Stimulated activated CD4-positive, alpha-beta T cell treated with anti-CD3 and anti-CD28 coated beads, TNF-alpha, amount 100 ng/mL, for 1 hour (primary cell): ENCODE results near the gene SLC49A3.
A peak's percentile ranks its signal among the peaks of the same experiment; 100 is the strongest.

Experiments used
- DNase-seq, 3 donors: peaks; one replicate each; pipeline ENCODE4 v3.0.0-alpha.2; 2020; ENCODE audit warnings: low read depth in 3 of 3, low spot score in 1 of 3

Gene SLC49A3

DNA sequence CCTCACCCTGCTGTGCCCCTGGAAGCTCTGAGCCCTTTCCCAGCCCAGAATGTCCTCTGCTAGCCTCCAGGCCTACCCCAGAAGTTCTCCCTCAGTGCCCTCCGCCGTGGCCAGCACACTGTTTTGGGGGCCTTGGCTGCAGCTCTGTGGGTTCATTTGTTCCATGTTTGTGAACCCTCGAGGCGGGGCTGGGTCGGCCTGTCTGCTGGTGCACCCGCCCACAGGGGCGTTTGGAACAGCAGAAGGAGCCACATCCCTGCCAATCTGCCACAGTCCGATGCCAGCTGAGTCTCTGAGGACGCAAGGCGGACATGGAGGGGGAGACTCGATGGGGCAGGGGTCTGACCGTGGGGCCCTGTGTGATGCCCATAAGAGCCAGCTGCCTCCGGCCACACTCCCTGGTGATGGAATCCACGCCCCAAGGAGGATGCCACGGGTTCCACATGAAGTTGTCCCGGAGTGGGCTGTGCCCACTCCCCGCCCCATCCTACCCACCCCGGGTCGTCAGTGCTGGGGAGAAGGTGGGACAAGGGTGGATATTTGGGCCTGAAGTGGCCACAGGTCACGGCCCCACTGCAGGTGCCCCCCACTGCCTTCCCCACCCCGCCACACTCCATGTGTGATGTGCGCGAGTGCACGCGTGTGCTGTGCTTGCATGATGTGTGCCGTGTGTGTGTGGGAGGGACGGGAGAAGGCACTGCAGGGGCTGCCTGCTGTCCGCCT is 22.0 kb downstream of the SLC49A3 start:
- DNase-seq: no peak

DNA sequence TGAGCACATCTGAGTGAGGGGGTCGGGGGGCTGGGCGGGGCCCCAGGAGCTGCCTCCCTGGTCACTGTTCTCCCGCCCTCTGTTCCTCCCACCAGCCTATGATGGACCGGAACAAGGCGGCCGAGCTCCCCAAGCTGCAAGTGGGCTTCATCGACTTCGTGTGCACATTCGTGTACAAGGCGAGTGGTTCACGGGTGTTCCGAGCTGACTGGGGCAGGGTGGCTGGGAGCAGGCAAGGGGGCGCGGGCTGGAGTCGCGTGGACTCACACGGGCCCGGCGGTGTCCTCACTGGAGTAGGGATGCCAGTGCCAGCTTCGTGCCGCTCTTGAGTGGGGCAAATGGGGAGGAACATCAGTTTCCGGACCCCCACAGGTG is 22.5 kb downstream of the SLC49A3 start:
- no peak for DNase-seq

DNA sequence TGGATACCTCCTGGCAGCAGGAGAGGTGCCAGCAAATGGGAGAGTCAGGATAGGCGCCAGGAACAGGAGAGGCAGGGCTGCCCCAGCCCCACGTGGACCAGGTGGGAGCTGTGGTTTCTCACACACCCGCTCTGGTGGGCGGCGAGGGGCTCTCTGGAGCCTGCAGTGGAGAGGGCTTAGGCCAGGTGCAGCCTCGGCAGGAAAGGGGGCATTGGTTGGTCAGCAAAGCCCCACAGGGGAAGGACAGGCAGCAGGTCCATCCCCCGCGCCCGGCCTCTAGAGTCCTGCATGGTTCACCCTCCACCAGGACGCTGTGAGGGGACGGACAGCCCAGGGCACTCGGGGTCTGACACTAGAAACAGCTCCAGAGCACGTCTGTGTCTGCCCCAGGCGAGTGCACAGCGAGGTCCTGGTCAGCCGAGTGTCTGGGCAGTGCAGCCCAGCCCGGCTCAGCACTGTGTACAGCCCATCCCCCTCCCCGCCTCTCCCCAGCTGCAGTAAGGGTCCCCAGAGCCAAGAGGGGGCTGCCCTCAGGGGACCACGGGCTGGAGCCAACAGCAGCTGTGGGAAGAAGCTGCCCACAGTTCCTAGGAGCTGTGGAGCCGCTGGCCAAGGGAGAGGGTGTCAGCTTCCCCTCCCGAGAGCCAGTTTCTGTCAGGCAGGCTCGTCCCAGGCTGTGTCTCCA is 23.1 kb downstream of the SLC49A3 start:
- no peak for DNase-seq

DNA sequence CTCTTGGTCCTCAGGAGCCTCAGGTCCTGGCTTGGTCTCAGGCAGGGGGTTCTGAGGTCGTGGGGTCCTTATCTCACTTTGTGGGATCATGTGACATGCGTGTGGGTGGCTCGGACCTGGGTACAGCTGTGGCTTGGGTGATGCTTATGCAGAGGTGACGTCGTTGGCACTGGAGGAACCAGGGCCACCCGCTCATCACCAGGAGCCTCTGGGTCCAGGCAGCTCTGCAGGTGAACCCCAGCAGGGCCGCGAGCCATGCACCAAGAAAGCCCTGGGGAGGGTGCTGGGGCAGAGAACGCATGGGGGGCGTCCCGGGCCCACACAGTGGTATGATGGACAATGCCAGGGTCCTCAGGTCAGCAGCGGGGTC is 23.6 kb downstream of the SLC49A3 start:
- DNase-seq: no peak

DNA sequence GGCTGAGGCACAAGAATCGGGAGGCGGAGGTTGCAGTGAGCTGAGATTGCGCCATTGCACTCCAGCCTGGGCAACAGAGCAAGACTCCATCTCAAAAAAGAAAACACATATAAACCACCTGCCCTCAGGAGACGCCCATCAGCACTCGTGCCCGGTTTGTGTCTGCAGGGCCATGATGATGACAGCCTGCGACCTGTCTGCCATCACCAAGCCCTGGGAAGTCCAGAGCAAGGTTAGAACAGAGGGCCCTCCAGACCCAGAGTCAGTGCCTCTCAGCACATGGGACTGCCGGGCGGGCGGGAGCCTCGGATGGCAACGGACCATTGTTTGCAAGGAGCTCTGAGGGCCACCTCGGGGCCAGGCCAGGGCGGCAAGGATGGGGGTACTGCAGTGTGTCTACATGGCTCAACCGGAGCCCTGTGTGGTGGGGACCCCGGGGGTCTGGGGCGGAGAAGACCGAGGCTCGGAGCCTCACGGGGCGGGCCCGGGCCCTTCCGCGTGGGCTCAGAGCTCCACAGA is 24.2 kb downstream of the SLC49A3 start:
- no peak for DNase-seq

DNA sequence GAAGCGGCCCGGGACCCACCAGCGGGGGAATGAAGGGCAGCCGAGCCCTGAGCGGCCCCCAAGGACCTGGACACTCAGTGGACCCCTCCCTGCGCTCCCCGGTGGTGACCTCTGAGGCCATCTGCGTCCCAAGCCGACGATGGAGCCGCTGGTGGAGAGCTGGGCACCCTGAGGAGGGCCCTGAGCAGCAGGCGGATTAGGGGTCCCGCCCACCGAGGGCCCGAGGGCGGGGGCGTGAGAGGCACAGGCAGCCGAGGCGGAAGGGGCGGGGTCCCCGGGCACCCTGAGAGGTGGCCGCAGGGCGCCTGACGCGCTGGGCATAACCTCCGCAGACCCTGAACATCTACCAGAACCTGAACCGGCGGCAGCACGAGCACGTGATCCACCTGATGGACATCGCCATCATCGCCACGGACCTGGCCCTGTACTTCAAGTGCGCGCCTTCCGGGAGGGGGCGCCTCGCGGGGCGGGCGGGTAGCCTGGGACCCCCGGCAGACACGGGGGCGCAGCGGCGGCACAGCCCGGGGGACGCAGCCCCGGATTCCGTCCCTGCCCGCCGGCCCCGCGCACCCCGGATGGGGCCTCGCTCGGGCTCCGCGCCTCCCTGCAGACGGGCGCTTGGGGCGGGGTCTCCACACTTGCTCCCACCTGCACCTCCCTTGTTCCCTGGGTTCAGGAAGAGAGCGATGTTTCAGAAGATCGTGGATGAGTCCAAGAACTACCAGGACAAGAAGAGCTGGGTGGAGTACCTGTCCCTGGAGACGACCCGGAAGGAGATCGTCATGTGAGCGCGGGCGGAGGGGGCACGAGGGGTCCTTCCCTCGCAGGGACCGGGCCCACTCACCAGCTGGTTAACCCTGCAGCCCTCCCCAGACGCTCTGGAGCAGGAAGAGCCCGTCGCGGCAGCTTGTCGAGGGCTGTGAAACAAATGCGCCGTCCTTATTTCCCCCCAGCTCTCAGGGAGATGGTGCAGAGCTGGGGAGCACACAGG is 25.2 kb downstream of the SLC49A3 start:
- peak; percentile 30 to 65 (median 44) for DNase-seq

DNA sequence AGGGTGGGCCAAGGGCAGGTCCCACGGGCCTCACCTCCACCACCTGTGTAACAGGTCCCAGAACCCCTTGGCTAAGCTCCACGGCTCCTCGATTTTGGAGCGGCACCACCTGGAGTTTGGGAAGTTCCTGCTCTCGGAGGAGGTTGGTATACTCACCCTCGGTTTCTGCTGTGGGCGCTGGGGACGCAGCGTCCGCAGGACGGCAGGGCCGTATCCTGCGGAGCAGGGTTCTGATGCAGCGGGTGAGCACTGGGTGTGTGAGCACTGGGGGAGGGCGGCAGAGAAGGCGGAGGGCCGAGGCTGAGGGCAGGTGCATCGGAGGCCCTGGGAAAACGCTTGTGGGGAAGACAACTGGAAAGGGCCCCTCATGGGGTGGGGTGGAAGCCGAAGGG is 25.9 kb downstream of the SLC49A3 start:
- no peak for DNase-seq

DNA sequence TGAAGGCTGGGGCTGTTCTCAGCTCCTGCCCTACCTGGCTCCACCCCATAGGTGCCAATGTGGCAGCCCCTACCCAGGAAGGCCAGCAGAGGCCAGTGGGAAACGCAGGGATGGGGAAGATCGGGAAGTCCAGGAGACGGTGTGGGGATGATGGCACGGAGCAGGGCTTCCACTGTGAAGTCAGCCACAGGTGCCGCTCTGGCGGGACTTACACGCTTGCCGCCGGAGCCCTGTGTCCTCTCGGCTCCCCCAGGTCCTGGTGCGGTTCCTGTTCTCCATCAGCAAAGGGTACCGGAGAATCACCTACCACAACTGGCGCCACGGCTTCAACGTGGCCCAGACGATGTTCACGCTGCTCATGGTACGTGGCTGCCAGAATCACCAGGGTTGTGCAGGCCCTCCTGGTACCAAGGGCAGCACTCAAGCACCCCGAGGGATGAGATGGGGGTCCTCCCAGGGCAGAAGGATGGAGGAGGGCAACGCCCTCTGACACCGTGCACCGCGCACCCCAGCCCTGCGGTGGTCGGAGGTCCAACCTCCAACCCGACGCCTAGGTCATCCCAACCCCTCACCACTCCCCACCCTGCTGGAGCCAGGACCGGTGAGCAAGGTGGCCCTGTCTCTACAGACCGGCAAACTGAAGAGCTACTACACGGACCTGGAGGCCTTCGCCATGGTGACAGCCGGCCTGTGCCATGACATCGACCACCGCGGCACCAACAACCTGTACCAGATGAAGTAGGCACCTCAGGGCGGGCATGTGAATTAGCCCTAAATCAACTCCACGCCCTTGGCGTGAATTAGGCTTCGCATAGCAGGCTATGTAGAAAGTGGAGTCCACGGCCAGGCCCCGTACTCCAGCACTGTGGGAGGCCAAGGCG is 26.8 kb downstream of the SLC49A3 start:
- DNase-seq: no peak

DNA sequence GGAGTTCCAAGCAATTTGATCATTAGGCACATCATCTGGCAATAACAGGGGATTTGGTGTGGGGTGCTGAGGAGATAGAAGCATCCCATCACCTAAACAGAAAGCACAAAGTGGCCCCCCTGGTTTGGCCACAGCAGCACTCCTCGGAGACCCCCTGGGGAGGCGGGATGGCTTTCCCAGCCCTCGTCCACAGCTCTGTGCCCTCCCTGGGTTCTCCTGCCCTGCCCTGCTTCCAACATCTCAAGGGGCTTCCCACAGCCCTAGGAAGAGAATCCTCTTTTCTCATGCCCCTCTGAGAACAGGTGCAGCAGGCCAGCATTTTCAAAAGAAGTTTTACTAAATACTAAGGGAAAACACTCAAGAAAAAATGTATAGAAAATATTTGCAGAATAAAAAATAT is 27.7 kb downstream of the SLC49A3 start:
- DNase-seq: no peak

DNA sequence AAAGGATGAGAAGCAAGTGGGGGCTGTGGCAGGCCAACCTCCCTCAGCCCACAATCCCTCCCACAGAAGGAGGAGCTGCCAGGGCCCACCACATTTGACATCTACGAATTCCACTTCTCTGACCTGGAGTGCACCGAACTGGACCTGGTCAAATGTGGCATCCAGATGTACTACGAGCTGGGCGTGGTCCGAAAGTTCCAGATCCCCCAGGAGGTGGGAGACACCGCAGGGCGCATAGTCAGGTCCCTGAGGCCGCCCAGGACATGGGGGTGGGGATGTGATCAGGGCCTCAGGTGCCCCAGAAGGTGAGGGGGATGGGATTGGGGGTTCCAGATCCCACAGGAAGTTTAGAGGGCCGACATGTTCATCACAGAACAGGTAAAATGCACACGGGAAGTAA is 28.6 kb downstream of the SLC49A3 start:
- no peak for DNase-seq

DNA sequence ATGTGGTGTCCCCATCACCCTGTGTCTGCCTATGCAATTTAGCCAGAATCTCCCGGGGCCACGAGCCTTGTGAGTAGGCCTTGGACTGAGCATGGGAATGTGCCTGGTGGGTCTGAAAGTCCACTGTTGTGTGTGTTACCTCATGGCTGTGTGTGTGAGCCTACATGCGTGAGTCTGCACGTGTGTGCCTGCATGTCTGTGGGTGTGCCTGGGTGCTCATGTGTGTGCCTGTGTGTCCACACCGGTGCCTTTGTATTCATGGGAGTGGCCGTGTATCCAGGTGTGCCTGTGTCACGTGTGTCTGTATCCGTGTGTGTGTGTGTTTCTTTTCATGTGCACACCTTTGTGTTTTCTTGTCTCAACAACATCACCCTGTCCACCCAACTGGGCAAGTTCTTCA is 29.1 kb downstream of the SLC49A3 start:
- no peak for DNase-seq

DNA sequence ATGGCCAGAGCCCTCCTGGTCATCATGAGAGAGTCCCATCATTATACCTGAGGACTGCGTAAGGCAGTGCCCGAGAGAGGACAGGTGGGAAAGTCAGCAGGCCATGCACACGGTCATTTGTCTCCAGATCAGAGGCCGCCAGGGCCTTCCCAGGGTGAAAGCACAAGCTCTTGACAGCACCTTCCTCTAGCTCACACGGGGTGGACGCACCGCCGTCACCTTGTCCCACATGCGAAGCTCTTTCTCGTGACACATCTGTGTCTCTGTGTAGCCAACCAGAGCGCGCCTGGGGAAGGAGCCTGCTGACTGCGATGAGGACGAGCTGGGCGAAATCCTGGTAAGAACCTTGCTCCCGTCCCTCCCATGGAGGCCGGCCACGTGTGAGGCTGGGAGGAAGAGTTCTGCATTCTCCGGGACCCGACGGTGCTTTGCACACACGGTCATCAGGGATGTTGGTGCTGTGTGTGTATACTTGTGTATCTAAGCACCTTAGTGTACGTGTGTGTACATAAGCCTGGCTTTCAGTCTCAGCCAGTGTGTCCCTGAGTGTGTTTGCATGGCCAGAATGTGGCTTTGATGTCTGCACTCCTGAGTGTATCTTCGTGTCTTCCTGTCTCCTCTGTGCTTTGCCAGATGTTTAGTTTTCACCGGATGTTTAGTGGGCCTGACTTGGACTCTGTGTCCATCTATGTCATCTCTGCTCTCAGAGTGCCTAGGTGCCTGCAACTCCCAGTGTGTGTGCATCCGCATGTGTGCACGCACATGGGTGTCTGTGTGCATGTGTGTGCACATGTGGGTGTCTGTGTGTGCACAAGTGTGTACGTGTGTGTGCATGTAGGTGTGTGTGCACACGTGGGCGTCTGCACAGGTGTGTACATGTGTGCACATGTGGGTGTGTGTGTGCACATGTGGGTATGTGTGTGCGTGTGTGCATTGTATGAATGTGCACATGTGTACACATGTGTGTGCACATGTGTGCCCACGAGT is 30.0 kb downstream of the SLC49A3 start:
- no peak for DNase-seq

DNA sequence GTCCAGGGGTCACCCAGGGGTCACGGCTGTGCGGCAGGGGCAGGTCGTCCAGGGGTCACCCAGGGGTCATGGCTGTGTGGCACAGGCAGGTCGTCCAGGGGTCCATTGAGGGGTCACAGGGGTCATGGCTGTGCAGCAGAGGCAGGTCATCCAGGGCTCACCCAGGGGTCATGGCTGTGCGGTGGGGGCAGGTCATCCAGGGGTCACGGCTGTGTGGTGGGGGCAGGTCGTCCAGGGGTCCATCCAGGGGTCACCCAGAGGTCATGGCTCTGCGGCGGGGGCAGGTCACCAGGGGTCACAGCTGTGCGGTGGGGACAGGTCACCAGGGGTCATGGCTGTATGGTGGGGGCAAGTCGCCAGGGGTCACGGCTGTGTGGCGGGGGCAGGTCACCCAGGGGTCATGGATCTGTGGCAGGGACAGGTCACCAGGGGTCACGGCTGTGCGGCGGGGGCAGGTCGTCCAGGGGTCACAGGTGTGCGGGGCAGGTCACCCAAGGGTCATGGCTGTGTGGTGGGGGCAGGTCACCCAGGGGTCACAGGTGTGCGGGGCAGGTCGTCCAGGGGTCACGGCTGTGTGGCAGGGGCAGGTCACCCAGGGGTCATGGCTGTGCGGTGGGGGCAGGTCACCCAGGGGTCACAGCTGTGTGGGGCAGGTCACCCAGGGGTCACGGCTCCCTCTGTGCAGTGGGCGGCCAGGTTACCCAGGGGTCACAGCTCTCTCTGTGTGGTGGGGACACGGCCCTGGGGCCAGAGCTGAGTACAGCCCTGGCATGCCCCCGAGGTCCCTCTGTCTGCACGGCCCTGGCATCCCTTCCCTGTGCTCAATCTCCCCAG is 30.9 kb downstream of the SLC49A3 start:
- DNase-seq: no peak

DNA sequence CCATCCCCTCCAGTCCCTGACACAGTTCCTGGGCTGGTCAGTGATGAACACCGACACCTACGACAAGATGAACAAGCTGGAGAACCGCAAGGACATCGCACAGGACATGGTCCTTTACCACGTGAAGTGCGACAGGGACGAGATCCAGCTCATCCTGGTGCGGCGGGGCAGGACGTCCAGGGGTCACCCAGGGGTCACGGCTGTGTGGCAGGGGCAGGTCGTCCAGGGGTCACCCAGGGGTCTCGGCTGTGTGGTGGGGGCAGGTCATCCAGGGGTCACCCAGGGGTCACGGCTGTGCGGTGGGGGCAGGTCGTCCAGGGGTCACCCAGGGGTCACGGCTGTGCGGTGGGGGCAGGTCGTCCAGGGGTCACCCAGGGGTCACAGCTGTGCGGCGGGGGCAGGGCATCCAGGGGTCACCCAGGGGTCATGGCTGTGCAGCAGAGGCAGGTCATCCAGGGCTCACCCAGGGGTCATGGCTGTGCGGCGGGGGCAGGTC is 31.6 kb downstream of the SLC49A3 start:
- no peak for DNase-seq

DNA sequence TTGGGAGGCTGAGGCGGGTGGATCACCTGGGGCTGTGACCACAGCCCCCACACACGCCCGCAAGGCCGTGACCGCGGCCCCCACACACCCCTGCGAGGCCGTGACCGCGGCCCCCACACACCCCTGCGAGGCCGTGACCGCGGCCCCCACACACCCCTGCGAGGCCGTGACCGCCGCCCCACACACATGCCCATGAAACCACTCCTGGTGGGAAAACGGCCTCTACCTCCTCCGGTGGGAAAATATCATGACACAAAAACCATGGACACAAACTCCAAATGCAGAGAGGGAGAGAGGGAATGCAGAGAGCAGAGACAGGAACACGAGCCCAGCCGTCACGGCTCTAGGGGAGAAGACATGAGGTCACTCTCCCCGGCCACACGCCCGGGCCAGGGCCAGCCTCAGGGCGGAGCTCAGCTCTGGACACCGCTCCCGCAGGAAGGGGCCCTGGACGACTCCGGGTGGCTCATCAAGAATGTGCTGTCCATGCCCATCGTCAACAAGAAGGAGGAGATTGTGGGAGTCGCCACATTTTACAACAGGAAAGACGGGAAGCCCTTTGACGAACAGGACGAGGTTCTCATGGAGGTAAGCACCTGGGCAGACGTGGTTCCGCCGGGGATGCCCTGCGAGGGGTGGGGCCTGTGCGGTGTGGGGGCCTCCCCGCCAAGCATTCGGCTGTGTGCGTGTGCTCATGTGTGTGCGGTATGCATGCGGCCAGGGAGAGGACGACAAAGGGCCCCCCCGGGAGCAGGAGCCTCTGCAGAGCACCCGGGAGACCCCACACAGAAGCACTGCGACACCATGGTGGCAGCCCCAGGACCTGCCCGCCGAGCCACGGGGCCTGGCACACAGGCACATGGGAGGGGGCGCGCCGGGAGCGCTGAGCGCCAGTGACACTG is 32.3 kb downstream of the SLC49A3 start:
- DNase-seq: no peak

DNA sequence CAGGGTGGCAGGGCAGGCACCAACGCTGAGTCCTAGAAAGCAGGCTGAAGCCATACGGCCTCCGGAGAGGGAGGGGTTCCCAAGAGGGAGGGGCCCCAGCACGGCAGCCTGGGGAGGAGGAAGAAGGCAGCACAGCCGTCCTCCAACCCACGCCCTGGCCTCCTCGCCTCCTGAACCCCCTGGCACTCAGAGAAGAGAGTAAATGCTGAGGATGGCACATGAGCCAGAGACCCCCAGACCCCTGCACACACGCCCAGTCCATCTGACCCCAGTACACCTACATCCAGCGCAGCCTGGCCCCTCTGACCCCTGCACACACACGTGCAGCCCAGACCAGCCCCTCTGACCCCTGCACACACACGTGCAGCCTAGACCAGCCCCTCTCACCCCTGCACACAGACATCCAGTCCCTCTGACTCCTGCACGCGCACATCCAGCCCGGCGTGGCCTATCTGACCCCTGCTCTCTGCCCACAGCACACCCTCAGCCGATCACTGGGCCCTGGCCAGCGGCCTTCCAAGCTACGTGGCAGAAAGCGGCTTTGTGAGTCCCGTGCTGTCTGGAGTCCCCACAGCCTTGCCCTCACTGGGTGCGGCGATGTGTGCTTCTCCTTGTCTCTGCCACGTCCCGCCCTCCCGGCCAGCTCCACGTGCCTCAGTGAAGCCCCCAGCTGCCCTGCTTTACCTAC is 33.3 kb downstream of the SLC49A3 start:
- DNase-seq: no peak
